Neural cell (in vitro differentiated cells): Measurements from ENCODE around the gene MAGI2. TPM values are rescaled to one million over a fixed set of nuclear protein-coding genes. Genes with fewer than 3 reads are reported as not detected.

Source experiments
- H2AFZ ChIP-seq: fragments of 200-600, 300-800 bp; sonication (generic), shearing (Covaris generic); 2 replicates; pipeline ENCODE4 v1.6.0; 2014; ENCODE audit warnings: low read depth, mild to moderate bottlenecking, antibody characterized with exemption, low read length, moderate library complexity
- H3F3A ChIP-seq: fragments of 200-600 bp; shearing (Covaris generic); 2 replicates; pipeline ENCODE4 v1.6.1; 2016; ENCODE audit warnings: mild to moderate bottlenecking, moderate library complexity, mixed read lengths, antibody characterized with exemption, low read length; ENCODE audit not compliant: insufficient read depth, poor library complexity, severe bottlenecking
- H3K27ac ChIP-seq: fragments of 200-600, 300-800 bp; sonication (generic), shearing (Covaris generic); 2 replicates; pipeline ENCODE4 v1.5.1; 2014; ENCODE audit warnings: mild to moderate bottlenecking, low read length, moderate library complexity
- H3K27me3 ChIP-seq: fragments of 300-800, 200-600 bp; sonication (generic), shearing (Covaris generic); 2 replicates; pipeline ENCODE4 v1.6.0; 2014; ENCODE audit warnings: mild to moderate bottlenecking, low read depth, low read length, moderate library complexity; ENCODE audit not compliant: insufficient read depth
- H3K36me3 ChIP-seq: fragments of 300-800, 200-600 bp; sonication (generic), shearing (Covaris generic); 2 replicates; pipeline ENCODE4 v1.5.1; 2014; ENCODE audit warnings: mild to moderate bottlenecking, antibody characterized with exemption, low read length, moderate library complexity; ENCODE audit not compliant: insufficient read depth
- H3K4me2 ChIP-seq: fragments of 300-800, 200-600 bp; sonication (generic), shearing (Covaris generic); 2 replicates; pipeline ENCODE4 v1.6.0; 2014; ENCODE audit warnings: mild to moderate bottlenecking, low read length
- H3K4me3 ChIP-seq: fragments of 300-800, 200-600 bp; sonication (generic), shearing (Covaris generic); 2 replicates; pipeline ENCODE4 v1.5.1; 2014; ENCODE audit warnings: mild to moderate bottlenecking, low read length, moderate library complexity
- H3K79me2 ChIP-seq: fragments of 200-600 bp; shearing (Covaris generic); replicated peaks from 2 replicates; pipeline ENCODE4 v1.6.0; 2014; ENCODE audit warnings: mild to moderate bottlenecking, low read length, moderate library complexity; ENCODE audit not compliant: insufficient read depth
- H3K9ac ChIP-seq: fragments of 300-800, 200-600 bp; sonication (generic), shearing (Covaris generic); 2 replicates; pipeline ENCODE4 v1.6.1; 2016; ENCODE audit warnings: mild to moderate bottlenecking, low read length, mixed read lengths
- H3K9me2 ChIP-seq: fragments of 200-600 bp; shearing (Covaris generic); 2 replicates; pipeline ENCODE4 v1.6.1; 2016; ENCODE audit warnings: mild to moderate bottlenecking, low read length, mixed read lengths; ENCODE audit not compliant: insufficient read depth
- H3K9me3 ChIP-seq: fragments of 200-600, 300-800 bp; sonication (generic), shearing (Covaris generic); 2 replicates; pipeline ENCODE4 v1.6.1; 2016; ENCODE audit warnings: mild to moderate bottlenecking, mixed run types, low read length, moderate library complexity, mixed read lengths
- H4K20me1 ChIP-seq: fragments of 200-600 bp; shearing (Covaris generic); 2 replicates; pipeline ENCODE4 v1.6.1; 2016; ENCODE audit warnings: mild to moderate bottlenecking, mixed run types; ENCODE audit not compliant: insufficient read depth
- EP300 ChIP-seq: fragments of 450-650 bp; conservative IDR thresholded peaks from 2 replicates; pipeline ENCODE4 v1.6.1; 2014; ENCODE audit warnings: antibody characterized with exemption, mild to moderate bottlenecking, moderate library complexity; ENCODE audit not compliant: poor library complexity, severe bottlenecking
- EZH2 ChIP-seq: fragments of 200-600, 300-800 bp; shearing (Covaris generic), sonication (generic); IDR thresholded peaks from 2 replicates; pipeline ENCODE4 v1.6.1; 2014; ENCODE audit warnings: antibody characterized with exemption, low read length, borderline replicate concordance, mild to moderate bottlenecking; ENCODE audit not compliant: insufficient read depth, poor library complexity, severe bottlenecking
- MXI1 ChIP-seq: fragments of 450-650 bp; conservative IDR thresholded peaks from 2 replicates; pipeline ENCODE4 v1.6.1; 2014; ENCODE audit warnings: antibody characterized with exemption, mild to moderate bottlenecking; ENCODE audit not compliant: poor library complexity, severe bottlenecking
- POLR2AphosphoS5 ChIP-seq: IDR thresholded peaks from 2 replicates; pipeline ENCODE4 v1.6.1; 2012
- RAD21 ChIP-seq: fragments of 450-650 bp; conservative IDR thresholded peaks from 2 replicates; pipeline ENCODE4 v1.6.1; 2014; ENCODE audit warnings: antibody characterized with exemption, mild to moderate bottlenecking, moderate library complexity
- SMC3 ChIP-seq: fragments of 450-650 bp; conservative IDR thresholded peaks from 2 replicates; pipeline ENCODE4 v1.6.1; 2014; ENCODE audit warnings: antibody characterized with exemption, mild to moderate bottlenecking, moderate library complexity; ENCODE audit not compliant: poor library complexity
- TAF1 ChIP-seq: IDR thresholded peaks from 2 replicates; pipeline ENCODE4 v1.6.1; 2012; ENCODE audit warnings: low read depth
- polyA plus RNA-seq: library from polyadenylated mRNA; depleted of rRNA; stranded (reverse); fragments of >200 nt; gene quantifications from 2 replicates; pipeline ENCODE4 v1.2.3, GENCODE V29; 2014
- TF ChIP-seq, protein P1 (sequence below): IDR thresholded peaks from 2 replicates; pipeline ENCODE4 v1.6.1; 2012; ENCODE audit warnings: borderline replicate concordance
- TF ChIP-seq, protein P2 (sequence below): fragments of 450-650 bp; IDR thresholded peaks from 2 replicates; pipeline ENCODE4 v1.5.1; 2014; ENCODE audit warnings: antibody characterized with exemption, mild to moderate bottlenecking, moderate library complexity; ENCODE audit not compliant: poor library complexity, severe bottlenecking

The MAGI2 gene
- polyA plus RNA-seq, 1 donor from 2014 or later = 19.3 TPM

DNA sequence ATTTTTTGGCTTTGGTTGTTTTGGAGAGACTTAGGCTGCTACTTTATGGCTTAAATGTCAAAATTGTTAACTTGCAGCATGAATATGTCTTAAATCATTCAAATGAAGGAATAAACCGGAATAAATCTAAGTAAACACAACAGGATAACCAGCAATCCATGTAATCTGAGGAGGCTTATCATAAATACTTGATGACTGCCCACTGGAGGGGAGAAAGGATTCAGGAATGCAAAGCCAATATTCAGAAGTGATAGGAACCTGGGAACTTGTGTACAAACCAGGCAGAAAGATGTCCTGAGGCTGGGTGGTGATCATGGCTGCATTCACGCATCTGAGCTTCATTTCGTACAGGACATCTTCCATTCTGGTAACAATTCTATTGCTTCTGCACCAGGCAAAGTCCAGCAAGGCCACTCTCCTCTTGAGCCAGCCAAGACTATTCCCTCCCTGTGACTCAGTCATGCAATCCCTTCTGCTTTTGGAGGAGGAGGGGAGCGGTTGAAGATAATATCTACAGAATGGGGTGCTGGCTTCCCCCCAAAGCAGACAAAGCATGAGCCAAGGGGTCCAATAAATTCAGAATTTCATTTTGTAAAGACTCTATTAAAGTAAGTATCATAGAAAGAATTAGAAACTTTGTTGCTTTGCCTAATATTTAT lies 1280.4 kb downstream of the MAGI2 start:
- Histone ChIP-seq H3K79me2 (no peaks in the 10 kb centered on the region), H3K9ac (no peak overlapping the region), H4K20me1 (no peaks in the 10 kb centered on the region), H3K4me3 (no peak overlapping the region), H3K27ac (no peak overlapping the region), H3K27me3 (no peaks in the 10 kb centered on the region), H3F3A (no peaks in the 10 kb centered on the region), H3K4me2 (no peak overlapping the region), H3K9me3 (no peaks in the 10 kb centered on the region), H3K9me2 (no peaks in the 10 kb centered on the region), H3K36me3 (peaks cover 10% of the 10 kb centered on the region), H2AFZ (no peak overlapping the region)
- no peak for TF ChIP-seq RAD21
- no peak for TF ChIP-seq SMC3
- no peak for TF ChIP-seq TAF1
- TF ChIP-seq EZH2 = no peak
- TF ChIP-seq, protein P1, sequence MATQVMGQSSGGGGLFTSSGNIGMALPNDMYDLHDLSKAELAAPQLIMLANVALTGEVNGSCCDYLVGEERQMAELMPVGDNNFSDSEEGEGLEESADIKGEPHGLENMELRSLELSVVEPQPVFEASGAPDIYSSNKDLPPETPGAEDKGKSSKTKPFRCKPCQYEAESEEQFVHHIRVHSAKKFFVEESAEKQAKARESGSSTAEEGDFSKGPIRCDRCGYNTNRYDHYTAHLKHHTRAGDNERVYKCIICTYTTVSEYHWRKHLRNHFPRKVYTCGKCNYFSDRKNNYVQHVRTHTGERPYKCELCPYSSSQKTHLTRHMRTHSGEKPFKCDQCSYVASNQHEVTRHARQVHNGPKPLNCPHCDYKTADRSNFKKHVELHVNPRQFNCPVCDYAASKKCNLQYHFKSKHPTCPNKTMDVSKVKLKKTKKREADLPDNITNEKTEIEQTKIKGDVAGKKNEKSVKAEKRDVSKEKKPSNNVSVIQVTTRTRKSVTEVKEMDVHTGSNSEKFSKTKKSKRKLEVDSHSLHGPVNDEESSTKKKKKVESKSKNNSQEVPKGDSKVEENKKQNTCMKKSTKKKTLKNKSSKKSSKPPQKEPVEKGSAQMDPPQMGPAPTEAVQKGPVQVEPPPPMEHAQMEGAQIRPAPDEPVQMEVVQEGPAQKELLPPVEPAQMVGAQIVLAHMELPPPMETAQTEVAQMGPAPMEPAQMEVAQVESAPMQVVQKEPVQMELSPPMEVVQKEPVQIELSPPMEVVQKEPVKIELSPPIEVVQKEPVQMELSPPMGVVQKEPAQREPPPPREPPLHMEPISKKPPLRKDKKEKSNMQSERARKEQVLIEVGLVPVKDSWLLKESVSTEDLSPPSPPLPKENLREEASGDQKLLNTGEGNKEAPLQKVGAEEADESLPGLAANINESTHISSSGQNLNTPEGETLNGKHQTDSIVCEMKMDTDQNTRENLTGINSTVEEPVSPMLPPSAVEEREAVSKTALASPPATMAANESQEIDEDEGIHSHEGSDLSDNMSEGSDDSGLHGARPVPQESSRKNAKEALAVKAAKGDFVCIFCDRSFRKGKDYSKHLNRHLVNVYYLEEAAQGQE = no peak
- TF ChIP-seq POLR2AphosphoS5 = no peak
- TF ChIP-seq MXI1 = no peak
- TF ChIP-seq, protein P2, sequence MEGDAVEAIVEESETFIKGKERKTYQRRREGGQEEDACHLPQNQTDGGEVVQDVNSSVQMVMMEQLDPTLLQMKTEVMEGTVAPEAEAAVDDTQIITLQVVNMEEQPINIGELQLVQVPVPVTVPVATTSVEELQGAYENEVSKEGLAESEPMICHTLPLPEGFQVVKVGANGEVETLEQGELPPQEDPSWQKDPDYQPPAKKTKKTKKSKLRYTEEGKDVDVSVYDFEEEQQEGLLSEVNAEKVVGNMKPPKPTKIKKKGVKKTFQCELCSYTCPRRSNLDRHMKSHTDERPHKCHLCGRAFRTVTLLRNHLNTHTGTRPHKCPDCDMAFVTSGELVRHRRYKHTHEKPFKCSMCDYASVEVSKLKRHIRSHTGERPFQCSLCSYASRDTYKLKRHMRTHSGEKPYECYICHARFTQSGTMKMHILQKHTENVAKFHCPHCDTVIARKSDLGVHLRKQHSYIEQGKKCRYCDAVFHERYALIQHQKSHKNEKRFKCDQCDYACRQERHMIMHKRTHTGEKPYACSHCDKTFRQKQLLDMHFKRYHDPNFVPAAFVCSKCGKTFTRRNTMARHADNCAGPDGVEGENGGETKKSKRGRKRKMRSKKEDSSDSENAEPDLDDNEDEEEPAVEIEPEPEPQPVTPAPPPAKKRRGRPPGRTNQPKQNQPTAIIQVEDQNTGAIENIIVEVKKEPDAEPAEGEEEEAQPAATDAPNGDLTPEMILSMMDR = no peak
- no peak for TF ChIP-seq EP300

DNA sequence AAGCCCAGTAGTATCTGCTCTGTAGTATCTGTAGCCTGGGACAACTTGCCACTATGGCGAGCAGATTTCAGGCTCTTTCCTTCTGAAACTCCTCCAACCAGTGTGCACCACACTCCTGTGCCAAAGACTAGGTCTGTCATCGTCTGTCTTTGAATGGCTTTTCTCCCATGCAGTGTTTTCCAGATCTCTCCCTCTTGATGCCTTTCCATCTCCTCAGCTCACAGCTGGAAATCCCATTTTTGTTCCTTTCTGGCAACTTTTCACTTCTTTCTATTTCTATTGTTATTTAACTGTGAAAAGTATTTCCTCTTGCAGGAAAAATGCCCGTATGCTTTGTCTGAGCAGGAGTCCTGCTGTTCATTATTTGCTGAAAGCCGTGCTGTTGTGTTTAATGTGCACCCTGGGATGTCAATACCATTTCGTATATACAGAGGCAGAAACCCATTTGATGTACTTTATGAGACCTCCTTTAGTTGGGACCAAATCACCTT lies 1281.2 kb downstream of the MAGI2 start:
- TF ChIP-seq RAD21 (no peak), EP300 (no peak), POLR2AphosphoS5 (peak; percentile 15)
- Histone ChIP-seq H3K4me2 (no peak overlapping the region), H2AFZ (no peak overlapping the region), H3K79me2 (no peaks in the 10 kb centered on the region), H3K27ac (no peak overlapping the region), H3K9ac (no peak overlapping the region), H3K36me3 (peaks cover 10% of the 10 kb centered on the region), H3K9me2 (no peaks in the 10 kb centered on the region), H4K20me1 (no peaks in the 10 kb centered on the region), H3K4me3 (no peak overlapping the region), H3F3A (no peaks in the 10 kb centered on the region), H3K9me3 (no peaks in the 10 kb centered on the region), H3K27me3 (no peaks in the 10 kb centered on the region)
